Cardiac fibroblast (primary cell): Measurements from ENCODE around the gene TFR2.

Experiments used
- DNase-seq, 2 donors: peaks; one replicate each; pipeline versions ENCODE4 v3.0.0 to v3.0.0-alpha.2; 2010; ENCODE audit warnings: low read depth in 2 of 2
- H3K4me3 ChIP-seq, 2 donors: replicated peaks in 1 of 2; 1 replicate in 1 of 2; 2 replicates in 1 of 2; pipeline ENCODE4 v1.5.1; 2011; ENCODE audit warnings: low read depth in 2 of 2, low read length in 2 of 2, mild to moderate bottlenecking in 2 of 2, moderate library complexity in 1 of 2
- CTCF ChIP-seq: IDR thresholded peaks from one replicate; pipeline ENCODE4 v1.5.1; 2011; ENCODE audit warnings: low read depth, mild to moderate bottlenecking, low read length, inconsistent platforms

Gene TFR2

GRCh38 chr7:100577103-100577502 is 64.2 kb downstream of the TFR2 start:
- H3K4me3 ChIP-seq: no peak overlapping the region
- TF ChIP-seq CTCF: no peak
- DNase-seq: no peak

GRCh38 chr7:100576384-100576993 is 64.9 kb downstream of the TFR2 start:
- no peak overlapping the region for H3K4me3 ChIP-seq
- TF ChIP-seq CTCF: no peak
- DNase-seq: no peak

- DNase-seq: no peak
- TF ChIP-seq CTCF: no peak
- H3K4me3 ChIP-seq: no peak overlapping the region
Measured at GRCh38 chr7:100575746-100576383, 65.5 kb downstream of the TFR2 start.

GRCh38 chr7:100575206-100575631 is 66.1 kb downstream of the TFR2 start:
- no peak overlapping the region for H3K4me3 ChIP-seq
- no peak for TF ChIP-seq CTCF
- no peak for DNase-seq

- H3K4me3 ChIP-seq: no peak overlapping the region
- no peak for TF ChIP-seq CTCF
- no peak for DNase-seq
Measured at GRCh38 chr7:100574362-100575205, 66.8 kb downstream of the TFR2 start.

DNA sequence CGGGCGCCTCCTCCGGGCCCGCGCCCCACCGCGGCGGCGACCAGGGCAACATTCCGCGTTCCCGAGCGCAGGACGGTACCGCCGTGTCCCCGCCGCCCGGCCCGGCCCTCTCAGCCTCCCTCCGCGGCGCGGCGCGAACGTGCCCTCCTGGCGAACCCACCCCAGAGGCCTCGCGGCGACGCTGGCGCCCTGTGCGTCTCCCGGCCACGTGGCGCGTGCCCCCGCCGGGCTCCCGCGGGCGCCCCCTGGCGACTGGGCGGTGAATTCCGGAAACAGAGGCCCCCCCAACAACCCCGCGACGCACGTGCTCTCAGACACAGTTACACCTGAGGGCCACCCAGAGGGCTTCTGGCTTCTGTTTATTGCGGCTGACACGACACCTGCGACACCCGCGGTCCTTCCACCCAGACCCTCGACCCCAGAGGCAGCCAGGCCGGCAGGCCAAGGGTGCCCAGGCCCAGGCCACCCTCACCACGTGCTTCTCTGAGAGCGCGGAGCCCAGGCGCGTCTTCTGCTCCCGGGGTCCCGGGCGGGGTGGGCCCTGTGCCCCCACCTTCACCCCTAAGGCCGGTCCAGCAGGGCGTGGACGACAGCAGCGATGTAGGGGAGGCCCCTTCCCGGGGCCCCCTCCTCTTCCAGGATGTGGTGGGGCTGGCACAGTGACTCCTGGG is 67.5 kb downstream of the TFR2 start, which contains the start of gene SAP25:
TSS of gene SAP25 (minus strand) at position 210 of the 671 bp plus-strand sequence. CDS start at position 52, 158 bp downstream.
- no peak within 1 kb of the TSS for H3K4me3 ChIP-seq
- TF ChIP-seq CTCF: no peak
- DNase-seq: no peak
